ENCODE results near the gene DPYSL5.
"Not testable (repeated sequence)": the region's sequence is repeated elsewhere in the genome, so short reads cannot be mapped to it uniquely, and the experiment has no call there.

Gene DPYSL5

DNA sequence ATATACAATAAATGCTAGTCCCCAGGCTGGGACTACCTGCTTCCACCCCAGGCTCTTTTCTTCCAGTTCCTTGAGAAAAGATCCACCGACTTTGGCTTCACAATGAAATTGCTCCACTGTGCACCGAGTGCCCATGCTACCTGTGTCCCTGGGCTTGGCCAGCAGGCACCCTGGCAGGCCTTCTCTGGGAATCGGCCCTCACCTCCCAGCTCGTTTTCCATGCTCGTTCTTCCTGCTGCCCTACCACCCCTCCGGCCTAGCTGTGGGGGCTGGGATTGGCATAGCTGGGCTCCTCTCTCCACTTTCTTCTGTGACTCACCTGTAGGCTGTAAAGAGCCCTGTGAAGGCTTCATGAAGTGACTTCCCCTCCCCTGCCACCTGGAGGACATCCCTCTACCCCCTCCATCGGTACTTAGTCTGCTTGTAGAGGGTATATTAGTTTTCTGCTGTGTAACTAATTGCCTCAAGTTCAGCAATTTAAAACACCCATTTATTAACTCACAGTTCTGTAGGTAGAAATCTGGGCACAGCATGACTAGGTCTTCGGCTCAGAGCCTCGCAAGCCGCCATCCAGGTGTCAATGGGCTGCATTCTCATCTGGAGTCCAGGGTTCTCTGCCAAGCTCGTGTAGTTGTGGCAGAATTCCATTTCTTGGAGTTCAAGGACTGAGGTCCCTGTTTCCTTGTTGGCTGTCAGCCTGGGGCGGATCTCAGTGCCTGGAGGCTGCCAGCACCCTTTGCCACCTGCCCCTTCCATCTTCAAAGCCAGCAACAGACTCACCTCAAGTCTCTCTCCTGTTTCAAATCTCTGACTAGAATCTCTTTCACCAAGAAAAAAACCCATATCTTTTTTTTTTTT is 57.6 kb downstream of the DPYSL5 start:
- no peak for DNase-seq

DNA sequence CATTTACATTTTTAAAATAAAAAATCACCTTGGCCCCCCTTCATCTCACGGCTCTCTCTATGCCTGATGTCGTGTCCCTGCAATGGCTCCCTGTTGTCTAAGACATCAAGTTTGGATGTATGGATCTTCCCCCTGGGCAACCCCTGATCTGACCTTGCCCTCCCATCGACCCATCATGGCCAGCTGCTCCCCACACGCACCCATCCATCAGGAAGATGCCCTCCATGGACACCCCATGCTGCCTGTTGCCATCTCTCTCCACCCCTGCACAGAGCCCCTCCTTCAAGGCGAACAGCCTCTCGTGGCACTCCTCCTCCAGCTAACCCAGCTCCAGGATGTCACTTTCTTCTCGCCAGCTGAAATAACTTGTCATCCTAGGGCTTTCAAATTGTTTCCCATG is 59.5 kb downstream of the DPYSL5 start:
- no peak for DNase-seq

DNA sequence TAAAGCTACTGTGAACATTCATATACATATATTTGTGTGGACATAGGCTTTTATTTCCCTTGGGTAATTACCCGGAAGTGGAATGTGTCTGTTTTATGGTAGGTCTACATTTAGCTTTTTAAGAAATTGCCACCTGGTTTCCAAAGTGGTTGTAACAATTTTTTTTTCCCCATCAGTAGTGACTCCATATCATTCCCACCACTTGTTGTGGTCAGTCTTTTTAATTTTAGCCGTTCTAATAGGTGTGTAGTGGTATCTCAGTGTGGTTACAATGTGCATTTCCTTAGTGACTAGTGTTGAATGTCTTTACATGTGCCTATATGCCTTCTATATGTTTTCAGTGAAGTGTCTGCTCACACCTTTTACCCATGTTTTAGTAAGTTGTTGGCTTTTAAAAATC is 62.2 kb downstream of the DPYSL5 start:
- no peak for DNase-seq

DNA sequence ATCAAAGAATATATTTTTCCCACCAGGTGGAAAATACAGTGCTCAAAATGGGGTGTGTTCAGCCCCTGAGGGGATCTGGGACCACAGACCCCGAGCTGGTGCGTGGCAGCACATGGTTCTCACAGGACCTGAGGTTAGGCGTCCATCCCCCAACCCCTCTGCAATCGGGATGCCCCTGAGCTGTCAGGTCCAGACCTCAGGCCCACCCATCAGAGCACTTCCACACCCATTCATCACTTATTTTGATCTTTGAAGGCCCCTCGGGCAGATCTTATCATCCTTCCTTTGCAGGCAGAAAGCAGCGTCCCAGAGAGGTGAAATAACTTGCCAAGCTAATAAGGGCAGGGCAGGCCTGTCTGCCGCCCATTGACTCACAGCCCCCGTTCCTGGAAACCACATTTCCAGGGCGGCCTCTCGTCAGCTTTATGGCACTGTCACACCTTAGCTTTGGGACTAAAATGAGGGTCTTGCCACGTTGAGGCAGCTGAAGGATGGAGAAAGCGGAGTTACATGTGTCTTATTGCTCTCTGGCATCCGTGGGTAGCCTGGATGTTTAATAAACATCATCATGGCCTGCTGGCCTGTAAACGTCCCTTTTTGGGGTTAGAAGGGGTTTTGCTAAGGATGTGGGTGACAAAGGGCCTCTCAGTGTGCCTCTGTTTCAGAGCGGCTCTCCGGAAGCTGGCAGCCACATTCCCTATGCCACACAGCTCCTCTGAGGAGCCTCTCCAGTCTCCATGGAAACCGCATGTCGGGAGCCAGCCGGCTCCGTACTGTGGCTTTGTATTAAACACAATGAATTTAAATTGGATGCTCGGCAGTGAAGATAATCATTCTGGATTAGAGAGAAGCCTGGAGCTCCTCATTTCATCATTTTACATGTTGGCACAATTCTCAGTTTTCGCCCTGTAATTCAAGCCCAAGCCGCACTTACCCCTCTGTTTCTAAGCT is 64.3 kb downstream of the DPYSL5 start:
- DNase-seq = no peak

DNA sequence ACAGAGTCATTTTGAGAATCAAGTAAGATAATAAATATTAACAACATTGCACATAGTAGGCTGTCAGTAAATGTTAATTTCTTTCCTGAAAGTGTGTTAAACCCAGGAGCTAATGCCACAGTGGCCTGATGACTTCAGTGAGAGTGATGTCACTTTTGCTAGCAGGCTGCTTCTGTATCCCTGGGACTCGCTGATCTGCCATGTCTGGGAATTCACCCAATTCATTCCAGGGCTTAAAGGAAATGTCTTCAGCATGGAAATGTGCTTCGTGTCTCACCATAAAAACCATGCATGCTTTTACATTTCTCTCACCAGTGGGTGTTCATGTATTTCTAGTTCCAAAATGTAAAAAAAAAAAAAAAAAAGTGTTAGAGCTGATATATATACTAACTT is 65.7 kb downstream of the DPYSL5 start:
- DNase-seq = no peak

DNA sequence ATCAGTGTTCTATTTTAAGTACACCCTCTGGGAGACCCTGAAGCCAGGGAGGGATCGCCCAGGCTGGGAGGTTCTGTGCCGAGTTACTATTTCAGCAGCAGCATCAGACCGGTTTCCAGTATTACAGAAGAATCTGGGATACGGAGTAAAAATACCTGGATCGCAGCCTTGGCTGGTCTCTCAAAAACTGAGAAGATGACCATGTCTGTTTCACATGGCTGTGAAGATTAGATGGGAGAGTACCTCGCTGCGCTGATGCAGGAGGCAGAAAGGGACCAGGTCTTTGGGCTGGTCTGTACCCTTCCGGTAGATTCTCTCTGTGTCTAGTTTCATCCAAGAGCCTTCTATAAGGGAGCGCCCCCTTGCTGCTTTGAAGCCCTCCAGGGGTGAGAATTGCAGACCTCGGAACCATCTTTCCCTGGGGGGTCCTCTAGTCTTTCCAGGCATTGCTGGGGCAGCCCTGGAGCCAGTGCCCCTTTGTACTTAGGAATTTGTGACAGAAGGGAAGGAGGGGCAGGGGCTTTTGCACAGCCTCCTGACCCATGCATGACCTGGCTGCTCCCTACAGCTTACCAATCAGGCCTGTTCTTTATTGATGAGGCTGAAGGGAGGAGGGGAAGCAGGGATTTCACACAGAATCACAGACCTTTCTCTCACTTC is 66.2 kb downstream of the DPYSL5 start:
- no peak for DNase-seq

DNA sequence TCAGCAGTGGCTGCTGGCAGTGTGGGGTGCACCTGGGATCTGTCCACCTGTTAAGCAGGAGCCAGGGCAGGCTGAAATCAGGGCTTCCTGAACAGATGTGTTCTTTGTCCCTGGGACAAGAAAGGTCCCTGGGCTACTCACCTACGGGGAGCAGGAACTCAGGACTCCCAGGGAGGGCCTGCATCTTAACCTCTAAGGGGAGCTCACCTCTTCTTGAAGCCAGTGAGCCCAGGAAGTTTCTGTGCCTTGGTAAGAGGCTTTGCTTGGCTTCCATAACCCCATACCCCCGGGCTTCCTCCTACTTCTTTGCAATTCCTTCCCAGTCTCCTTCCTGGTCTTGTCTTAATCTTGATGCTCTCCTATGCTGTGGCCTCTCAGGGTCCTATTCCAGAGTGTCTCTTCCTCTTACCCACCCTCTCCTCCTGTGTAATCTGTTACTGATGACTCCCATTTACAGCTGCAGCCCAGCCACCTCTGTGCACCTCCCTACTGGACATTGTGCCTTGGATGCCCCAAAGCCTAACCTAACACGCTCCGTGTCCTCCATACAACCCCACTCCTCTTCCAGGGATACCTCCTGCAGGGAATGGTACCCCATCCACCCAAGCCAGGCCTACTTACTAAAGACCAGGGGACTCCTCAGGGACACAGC is 66.9 kb downstream of the DPYSL5 start:
- no peak for DNase-seq

DNA sequence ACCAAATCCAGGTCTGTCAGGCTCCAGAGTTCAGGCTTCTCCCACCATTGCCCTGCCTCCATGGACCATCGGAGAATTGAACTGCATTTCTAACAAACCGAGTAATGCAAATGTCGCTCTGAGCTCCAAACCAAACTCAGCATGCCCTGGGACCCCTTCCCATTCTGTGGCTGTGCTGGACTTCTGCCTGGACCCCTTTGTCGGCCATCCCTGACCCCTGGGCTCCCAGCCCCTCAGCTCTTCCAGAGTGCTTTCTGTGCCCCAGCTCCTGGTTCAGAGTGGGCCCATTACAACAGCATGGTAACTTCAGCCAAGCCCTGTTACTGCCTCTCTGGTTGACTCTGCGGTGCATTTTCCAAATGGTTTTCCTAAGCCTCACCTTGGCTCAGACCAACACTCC is 67.4 kb downstream of the DPYSL5 start:
- no peak for DNase-seq

DNA sequence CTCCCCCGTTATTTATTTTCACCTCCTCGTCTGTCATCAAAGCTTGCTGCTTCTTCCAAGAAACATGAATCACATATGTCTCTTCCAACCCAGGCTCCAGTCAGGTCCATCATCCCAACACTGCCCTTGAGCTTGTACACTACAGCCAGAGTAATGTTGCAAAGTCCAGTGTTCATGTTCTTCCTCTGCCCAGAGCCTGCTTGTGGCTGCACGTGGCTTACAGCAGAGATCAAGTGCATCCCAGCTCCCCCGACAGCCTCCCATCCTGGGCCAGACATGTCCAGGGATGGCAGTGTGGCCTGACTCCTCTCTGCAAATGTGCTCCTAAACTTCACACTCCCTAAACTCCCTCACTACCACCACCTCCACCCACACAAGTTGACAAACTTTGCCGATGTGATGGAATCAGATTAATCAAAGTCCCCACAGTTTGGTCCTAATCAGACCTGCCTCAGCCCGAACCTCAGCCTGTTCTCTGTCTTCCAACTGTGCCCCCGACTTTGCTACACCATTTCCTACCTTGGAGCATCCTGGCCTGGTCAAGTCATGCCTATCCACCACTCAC is 68.3 kb downstream of the DPYSL5 start:
- no peak for DNase-seq

DNA sequence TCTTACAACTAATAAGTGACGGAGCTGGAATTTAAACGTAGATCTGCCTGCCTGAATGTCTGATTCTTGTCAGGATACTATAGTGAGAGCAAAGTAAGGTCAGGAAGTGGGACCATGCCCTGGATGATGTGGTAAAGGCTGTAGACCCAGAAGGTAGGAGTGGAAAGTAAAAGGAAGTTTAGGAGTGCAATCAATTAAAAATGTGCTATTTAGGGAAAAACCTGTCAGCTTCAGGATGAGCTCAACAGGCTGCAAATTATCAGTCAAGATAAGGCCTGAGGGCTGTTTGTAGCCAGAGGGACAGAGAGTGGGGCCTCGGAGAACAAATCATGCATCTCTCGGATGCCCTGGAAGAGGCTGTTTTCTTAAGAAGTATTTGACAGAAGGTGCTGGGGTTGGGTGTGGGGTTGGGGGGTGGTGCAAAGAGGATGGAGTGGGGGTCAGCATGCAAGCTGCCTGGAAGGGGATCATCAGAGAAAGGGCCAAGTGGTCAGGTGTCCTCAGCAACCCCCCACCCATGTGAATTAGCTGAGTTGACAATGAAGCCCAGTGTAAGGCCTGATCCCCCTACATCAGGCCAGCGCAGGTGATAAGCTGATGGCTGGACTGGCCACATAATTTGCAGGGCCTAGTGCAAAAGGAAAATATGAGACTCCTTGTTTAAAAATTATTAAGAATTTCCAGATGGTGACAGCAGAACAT is 69.4 kb downstream of the DPYSL5 start:
- no peak for DNase-seq

DNA sequence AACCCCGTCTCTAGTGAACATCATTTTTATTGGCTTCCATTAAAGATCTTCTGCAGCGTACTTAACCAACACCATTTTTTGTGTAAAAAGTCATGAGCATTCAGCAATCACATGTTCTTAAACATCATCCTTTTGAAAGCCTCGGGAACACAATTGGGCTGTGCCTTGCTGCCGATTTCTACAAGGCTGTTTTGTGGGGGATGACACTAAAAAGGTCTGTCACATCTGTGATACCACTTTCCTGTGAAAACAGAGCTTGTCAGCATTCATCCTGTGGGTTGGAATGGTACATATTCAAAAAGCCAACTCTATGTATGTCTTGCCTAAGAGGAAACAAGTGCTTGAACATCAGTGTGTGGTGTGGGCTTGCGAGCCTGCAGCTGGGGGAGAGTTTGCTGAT is 73.4 kb downstream of the DPYSL5 start:
- no peak for DNase-seq

DNA sequence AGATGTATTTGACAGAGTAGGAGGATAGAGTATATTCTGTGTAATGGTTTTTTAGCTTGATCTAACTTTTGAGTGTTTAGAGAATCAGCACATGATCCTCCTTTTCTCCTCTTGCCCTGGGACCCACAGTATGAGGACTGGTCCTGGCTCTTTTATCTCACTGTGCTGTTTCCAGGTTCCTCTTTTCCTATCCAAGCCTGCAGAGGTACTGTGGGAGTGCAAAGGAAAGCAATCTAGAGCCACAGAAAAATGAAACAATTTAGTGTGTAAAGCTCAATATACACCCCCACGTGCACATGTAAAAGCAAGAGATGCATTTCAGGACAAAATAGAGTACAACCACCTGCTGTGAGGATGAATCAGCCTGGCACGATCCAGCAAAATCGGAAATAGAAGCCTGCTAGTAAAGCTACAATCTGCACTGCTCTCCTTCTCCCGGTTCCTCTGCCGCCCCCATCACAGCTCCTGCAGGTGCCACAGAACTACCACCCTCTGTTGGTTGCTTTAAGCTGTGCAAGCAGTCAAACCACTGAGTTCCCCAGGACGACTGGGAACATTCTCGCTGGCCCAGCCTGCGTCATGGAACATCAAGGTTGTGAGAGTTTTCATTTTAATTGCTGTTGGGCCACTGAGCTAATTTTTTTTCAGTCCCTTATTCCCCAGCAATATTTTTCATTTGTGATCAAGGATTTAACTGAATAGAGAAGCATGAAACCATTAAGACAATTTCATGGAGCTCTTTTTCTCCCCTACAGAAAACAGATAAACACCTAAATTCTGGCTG is 74.7 kb downstream of the DPYSL5 start:
- peak; percentile 44 for DNase-seq

DNA sequence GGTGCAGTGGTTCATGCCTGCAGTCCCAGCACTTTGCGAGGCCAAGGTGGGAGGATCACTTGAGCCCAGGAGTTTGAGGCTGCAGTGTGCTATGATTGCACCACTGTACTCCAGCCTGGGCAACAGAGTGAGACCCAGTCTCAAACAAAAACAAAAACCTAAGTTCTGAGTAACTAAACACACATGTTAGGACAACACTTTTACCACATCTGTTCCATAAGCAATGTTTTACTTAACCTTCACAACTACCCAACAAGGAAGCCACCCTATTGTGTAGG is 75.2 kb downstream of the DPYSL5 start:
- DNase-seq = not testable (repeated sequence)

DNA sequence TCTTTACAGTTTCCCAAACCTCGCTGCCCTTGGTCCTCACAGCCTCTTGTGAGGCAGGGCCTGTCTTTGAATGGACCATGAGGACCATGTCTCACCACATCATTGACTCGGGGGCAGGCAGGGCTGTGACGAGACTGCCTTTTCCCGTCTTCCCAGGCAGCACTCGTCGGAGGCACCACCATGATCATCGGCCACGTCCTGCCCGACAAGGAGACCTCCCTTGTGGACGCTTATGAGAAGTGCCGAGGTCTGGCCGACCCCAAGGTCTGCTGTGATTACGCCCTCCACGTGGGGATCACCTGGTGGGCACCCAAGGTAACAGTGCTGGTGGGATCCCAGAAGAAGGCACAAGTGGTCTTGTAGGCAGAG is 76.8 kb downstream of the DPYSL5 start:
- DNase-seq = no peak

DNA sequence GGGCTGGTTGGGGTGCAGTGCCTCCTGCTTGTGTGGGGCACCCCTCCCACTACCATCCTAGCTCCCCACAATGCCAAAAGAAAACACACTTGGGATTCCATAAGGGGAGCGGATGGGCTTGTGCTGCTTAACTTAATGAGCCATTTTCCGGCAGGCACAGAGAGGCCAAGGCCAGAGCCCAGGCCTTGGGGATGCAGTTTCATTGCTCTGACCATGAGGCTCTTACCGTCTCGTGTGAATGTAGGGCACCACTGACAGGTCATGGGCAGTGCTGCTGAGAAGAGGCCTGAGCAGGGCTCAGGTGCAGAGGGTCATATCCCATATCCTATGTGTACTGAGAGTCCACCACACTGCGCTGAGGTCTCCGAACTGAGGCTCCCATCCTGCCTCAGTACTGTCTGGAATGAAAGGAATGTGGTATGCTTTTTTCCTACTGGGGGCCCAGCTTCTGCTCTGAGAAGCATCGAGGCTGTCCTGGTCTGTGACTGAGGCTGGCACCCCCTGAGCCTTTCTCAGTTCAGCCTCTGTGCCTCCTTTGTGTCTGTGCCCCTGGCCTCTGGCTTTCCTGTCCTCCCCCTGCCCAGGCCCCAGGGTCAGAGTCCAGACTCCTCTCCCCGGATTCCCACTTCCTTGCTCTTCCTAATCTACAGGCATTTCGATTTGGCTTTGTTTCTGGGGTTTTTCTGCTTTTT is 77.3 kb downstream of the DPYSL5 start:
- DNase-seq = no peak

DNA sequence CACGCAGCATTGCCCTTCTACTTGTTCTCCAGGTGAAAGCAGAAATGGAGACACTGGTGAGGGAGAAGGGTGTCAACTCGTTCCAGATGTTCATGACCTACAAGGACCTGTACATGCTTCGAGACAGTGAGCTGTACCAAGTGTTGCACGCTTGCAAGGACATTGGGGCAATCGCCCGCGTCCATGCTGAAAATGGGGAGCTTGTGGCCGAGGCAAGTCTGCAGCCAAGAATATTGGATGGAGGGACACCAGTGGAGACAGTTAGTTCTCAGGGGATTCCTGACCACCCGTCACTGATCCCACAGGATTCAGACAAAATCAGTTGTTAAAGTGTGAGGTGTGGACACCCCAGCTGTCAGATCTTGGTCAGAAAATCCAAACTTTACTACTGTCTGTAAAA is 79.3 kb downstream of the DPYSL5 start:
- DNase-seq = no peak

DNA sequence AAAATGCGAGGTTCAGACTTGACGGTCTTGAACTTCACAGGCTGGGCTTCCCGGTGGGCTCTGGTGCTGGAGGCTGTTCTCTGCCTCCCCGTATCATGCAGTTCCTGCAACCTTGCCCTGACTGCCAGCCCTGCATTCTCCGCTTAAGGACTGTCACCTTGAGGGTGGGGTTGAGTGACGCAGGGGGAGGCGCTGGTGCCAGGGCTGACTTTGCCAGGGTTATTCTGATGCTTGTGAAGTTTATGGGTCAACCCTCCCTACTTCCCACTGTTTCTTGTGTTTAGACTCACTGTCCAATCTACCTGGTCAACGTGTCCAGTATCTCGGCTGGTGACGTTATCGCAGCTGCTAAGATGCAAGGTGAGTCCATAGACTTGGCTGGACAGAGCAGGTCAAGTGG is 85.0 kb downstream of the DPYSL5 start:
- DNase-seq = no peak

DNA sequence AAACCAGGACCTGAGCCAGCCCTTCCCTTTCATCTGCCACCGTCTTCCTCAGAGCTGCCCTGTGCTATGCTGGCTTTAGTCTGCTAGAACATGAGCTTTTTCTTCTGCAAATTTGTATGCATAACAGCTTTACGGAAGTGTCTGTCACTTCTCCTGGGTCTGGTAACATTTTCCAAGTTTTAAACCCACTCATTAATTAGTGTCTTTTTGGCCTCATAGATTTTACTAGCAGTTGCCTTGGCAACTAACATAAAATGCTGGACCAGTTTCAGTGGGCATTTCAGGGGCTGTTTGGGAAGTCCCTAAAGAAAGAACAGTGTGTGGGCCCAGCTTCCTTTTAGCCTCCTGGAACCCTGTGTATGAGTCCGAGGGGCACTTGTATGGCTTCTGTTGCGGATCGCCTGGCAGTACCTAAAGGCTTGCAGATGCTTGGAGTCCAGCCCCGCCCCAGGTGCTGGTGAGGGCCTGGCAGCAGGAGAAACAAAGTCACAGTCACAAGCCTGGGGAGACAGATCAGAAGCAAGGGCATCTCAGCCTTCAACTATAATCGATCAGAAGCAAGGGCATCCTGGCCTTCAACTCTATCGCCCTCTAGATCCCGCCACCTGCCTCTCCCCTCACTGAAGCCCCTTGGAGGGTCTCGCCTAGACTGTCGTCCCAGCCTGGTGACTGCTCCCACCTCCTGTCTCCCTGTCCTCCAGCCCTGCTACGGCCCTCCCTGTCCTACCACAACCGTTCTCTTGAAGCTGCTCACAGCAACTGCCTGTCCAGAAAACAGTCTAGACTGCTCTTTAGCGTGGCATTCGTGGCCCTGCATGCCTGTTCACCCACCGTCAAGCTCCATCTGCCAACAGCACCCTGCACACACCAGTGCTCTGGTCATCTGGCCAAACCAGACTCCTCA is 85.8 kb downstream of the DPYSL5 start:
- no peak for DNase-seq

DNA sequence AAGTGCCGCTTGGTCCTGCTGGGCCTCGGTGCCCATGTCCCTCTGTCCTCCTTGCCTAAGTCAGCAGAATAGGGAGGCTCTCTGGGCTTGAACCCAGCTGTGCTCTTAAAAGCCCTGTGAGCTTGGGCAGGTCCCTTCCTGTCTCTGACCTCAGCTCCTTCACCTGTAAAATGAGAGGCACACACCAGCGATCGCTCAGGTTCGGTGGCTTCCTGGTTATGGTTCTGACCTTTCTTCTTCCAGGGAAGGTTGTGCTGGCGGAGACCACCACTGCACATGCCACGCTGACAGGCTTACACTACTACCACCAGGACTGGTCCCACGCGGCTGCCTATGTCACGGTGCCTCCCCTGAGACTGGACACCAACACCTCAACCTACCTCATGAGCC is 86.4 kb downstream of the DPYSL5 start:
- no peak for DNase-seq

DNA sequence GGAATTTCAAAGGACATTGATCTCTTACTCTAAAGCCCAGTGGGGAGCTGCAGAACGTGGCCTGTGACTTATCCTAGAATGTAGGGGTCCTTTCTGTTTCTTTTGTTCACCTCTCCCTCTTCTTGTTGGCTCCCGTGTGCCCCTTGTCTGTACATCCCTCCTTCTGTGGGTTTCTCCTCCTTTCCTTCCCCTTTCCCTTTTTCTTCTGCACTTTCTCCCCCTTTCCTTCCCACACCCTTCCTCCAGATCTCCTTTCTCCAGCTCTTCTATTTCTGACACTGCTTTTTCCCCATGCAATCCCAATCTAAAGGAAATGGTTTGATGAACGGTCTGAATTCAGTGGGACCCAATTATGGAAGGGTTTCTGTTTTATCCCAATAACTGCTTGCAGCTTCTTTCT is 87.1 kb downstream of the DPYSL5 start:
- no peak for DNase-seq

Data from DMS153 (cell line).